ENCODE results near the gene TMC1.

Gene TMC1

GRCh38 chr9:72772661-72773060 is 251.3 kb downstream of the TMC1 start:
- H3K36me3 ChIP-seq (ENCODE audit: control insufficient read depth, insufficient read depth, low read length, severe bottlenecking), result no peaks in the 10 kb centered on the region
- no peak overlapping the region for H3K9ac ChIP-seq (ENCODE audit: low read length)
- DNase-seq (ENCODE audit: low read depth), result peak; percentile 26
- no peak overlapping the region for H3K4me3 ChIP-seq (ENCODE audit: low read length)
- H3K27me3 ChIP-seq (replicated peaks; ENCODE audit: control insufficient read depth, insufficient read depth, low read length), result no peaks in the 10 kb centered on the region
- H3K4me1 ChIP-seq (ENCODE audit: control insufficient read depth, insufficient read depth, low read length), result peaks cover under 1% of the 10 kb centered on the region
- no peaks in the 10 kb centered on the region for H3K9me3 ChIP-seq (ENCODE audit: control insufficient read depth, low read length)

DNA sequence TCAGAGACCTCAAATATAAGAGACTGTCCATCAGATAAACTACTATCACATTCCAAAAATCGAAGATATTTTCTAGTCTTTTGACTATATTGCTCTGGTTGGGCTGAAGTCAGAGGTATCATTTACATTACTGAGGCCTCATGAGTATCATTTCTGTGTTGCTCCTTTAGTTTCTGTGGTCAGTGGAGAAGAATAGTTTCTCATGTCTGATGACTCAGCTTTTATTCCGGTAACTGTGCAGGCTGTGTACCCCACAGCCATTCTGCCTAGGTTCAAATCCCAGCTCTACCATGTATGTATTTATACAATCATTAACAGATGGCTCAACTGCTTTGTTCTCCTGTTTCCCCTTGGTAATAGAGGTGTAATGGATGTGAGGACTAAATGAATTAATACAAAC is 252.2 kb downstream of the TMC1 start:
- Histone ChIP-seq H3K9me3 (ENCODE audit: control insufficient read depth, low read length) (no peaks in the 10 kb centered on the region), H3K4me3 (ENCODE audit: low read length) (no peak overlapping the region), H3K27me3 (replicated peaks; ENCODE audit: control insufficient read depth, insufficient read depth, low read length) (no peaks in the 10 kb centered on the region), H3K9ac (ENCODE audit: low read length) (no peak overlapping the region), H3K36me3 (ENCODE audit: control insufficient read depth, insufficient read depth, low read length, severe bottlenecking) (no peaks in the 10 kb centered on the region), H3K4me1 (ENCODE audit: control insufficient read depth, insufficient read depth, low read length) (no peaks in the 10 kb centered on the region)
- peak; percentile 40 for DNase-seq (ENCODE audit: low read depth)

DNA sequence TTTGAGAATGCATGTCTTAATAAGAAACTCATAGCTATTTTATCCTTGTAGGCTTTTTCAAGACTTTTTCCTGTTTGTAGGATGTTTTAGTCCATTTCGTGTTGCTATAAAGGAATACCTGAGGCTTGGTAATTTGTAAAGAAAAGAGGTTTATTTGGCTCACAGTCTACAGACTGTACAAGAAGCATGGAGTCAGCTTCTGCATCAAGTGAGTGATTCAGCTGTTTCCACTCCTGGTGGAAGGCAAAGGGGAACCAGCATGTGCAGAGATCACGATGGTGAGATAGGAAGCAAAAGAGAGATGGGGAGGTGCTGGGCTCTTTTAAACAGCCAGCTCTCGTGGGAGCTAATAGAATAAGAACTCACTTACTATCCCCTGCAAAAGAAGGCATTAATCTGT is 254.2 kb downstream of the TMC1 start:
- no peaks in the 10 kb centered on the region for H3K36me3 ChIP-seq (ENCODE audit: control insufficient read depth, insufficient read depth, low read length, severe bottlenecking)
- no peaks in the 10 kb centered on the region for H3K4me1 ChIP-seq (ENCODE audit: control insufficient read depth, insufficient read depth, low read length)
- H3K27me3 ChIP-seq (replicated peaks; ENCODE audit: control insufficient read depth, insufficient read depth, low read length), result no peaks in the 10 kb centered on the region
- H3K9ac ChIP-seq (ENCODE audit: low read length), result no peak overlapping the region
- no peak overlapping the region for H3K4me3 ChIP-seq (ENCODE audit: low read length)
- H3K9me3 ChIP-seq (ENCODE audit: control insufficient read depth, low read length), result no peaks in the 10 kb centered on the region
- no peak for DNase-seq (ENCODE audit: low read depth)

- DNase-seq (ENCODE audit: low read depth), result peak; percentile 36
- Histone ChIP-seq H3K36me3 (ENCODE audit: control insufficient read depth, insufficient read depth, low read length, severe bottlenecking) (no peaks in the 10 kb centered on the region), H3K27me3 (replicated peaks; ENCODE audit: control insufficient read depth, insufficient read depth, low read length) (no peaks in the 10 kb centered on the region), H3K4me1 (ENCODE audit: control insufficient read depth, insufficient read depth, low read length) (no peaks in the 10 kb centered on the region), H3K9ac (ENCODE audit: low read length) (no peak overlapping the region), H3K4me3 (ENCODE audit: low read length) (no peak overlapping the region), H3K9me3 (ENCODE audit: control insufficient read depth, low read length) (no peaks in the 10 kb centered on the region)
Measured at GRCh38 chr9:72779614-72780013, 258.2 kb downstream of the TMC1 start.

GRCh38 chr9:72786948-72787347 is 265.5 kb downstream of the TMC1 start:
- Histone ChIP-seq H3K9me3 (ENCODE audit: control insufficient read depth, low read length) (no peaks in the 10 kb centered on the region), H3K9ac (ENCODE audit: low read length) (no peak overlapping the region), H3K4me1 (ENCODE audit: control insufficient read depth, insufficient read depth, low read length) (peaks cover 5% of the 10 kb centered on the region), H3K27me3 (replicated peaks; ENCODE audit: control insufficient read depth, insufficient read depth, low read length) (no peaks in the 10 kb centered on the region), H3K36me3 (ENCODE audit: control insufficient read depth, insufficient read depth, low read length, severe bottlenecking) (no peaks in the 10 kb centered on the region), H3K4me3 (ENCODE audit: low read length) (no peak overlapping the region)
- no peak for DNase-seq (ENCODE audit: low read depth)

GRCh38 chr9:72788966-72789735 is 267.7 kb downstream of the TMC1 start:
- no peak overlapping the region for H3K4me3 ChIP-seq (ENCODE audit: low read length)
- H3K9ac ChIP-seq (ENCODE audit: low read length), result no peak overlapping the region
- no peaks in the 10 kb centered on the region for H3K27me3 ChIP-seq (replicated peaks; ENCODE audit: control insufficient read depth, insufficient read depth, low read length)
- DNase-seq (ENCODE audit: low read depth), result peak; percentile 23
- no peaks in the 10 kb centered on the region for H3K9me3 ChIP-seq (ENCODE audit: control insufficient read depth, low read length)
- H3K36me3 ChIP-seq (ENCODE audit: control insufficient read depth, insufficient read depth, low read length, severe bottlenecking), result no peaks in the 10 kb centered on the region
- peaks cover 5% of the 10 kb centered on the region for H3K4me1 ChIP-seq (ENCODE audit: control insufficient read depth, insufficient read depth, low read length)

DNA sequence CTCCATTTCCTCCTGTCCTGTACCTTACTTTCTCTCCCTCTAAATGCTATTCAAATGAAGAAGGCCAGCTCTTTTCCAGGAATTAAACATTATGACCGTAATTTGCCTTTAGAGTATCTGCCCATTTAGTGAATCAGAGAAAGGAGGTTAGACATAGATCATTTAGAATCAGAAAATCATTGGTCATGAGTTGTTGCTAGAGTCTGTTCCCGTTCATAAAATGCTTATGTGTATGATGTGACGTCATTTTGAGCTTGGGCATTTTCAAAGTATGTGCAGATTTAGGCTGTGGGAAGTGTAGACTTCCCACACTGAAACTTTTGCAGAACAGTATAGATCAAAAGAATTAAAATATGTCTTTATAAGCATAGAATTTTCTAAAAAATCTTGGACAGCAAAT is 268.5 kb downstream of the TMC1 start:
- peaks cover 5% of the 10 kb centered on the region for H3K4me1 ChIP-seq (ENCODE audit: control insufficient read depth, insufficient read depth, low read length)
- H3K9me3 ChIP-seq (ENCODE audit: control insufficient read depth, low read length), result no peaks in the 10 kb centered on the region
- DNase-seq (ENCODE audit: low read depth), result no peak
- no peaks in the 10 kb centered on the region for H3K27me3 ChIP-seq (replicated peaks; ENCODE audit: control insufficient read depth, insufficient read depth, low read length)
- no peak overlapping the region for H3K9ac ChIP-seq (ENCODE audit: low read length)
- no peaks in the 10 kb centered on the region for H3K36me3 ChIP-seq (ENCODE audit: control insufficient read depth, insufficient read depth, low read length, severe bottlenecking)
- H3K4me3 ChIP-seq (ENCODE audit: low read length), result no peak overlapping the region

GRCh38 chr9:72790989-72791388 is 269.6 kb downstream of the TMC1 start:
- Histone ChIP-seq H3K9ac (ENCODE audit: low read length) (no peak overlapping the region), H3K27me3 (replicated peaks; ENCODE audit: control insufficient read depth, insufficient read depth, low read length) (no peaks in the 10 kb centered on the region), H3K4me1 (ENCODE audit: control insufficient read depth, insufficient read depth, low read length) (peaks cover 5% of the 10 kb centered on the region), H3K4me3 (ENCODE audit: low read length) (no peak overlapping the region), H3K9me3 (ENCODE audit: control insufficient read depth, low read length) (peaks cover 6% of the 10 kb centered on the region), H3K36me3 (ENCODE audit: control insufficient read depth, insufficient read depth, low read length, severe bottlenecking) (no peaks in the 10 kb centered on the region)
- no peak for DNase-seq (ENCODE audit: low read depth)

DNA sequence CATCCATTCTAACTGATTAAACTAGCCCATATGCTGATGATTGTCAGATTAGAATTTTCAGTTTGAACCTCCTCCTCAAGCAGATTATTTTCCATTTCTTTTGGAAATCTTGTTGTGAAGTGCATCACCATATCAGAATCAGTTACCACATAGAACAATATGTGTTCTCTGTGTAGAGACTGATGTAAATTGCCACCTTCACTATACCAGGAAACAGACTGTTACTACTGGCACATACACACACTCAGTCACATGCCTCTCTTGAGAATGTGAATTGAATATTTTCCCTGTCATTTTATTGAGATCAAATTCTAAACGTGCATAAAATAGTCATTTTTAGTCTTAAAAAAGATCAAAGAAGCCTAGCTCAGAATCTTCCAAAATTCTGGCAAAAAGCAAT is 270.0 kb downstream of the TMC1 start:
- Histone ChIP-seq H3K4me1 (ENCODE audit: control insufficient read depth, insufficient read depth, low read length) (peaks cover 5% of the 10 kb centered on the region), H3K4me3 (ENCODE audit: low read length) (no peak overlapping the region), H3K9ac (ENCODE audit: low read length) (no peak overlapping the region), H3K36me3 (ENCODE audit: control insufficient read depth, insufficient read depth, low read length, severe bottlenecking) (no peaks in the 10 kb centered on the region), H3K9me3 (ENCODE audit: control insufficient read depth, low read length) (peaks cover 6% of the 10 kb centered on the region), H3K27me3 (replicated peaks; ENCODE audit: control insufficient read depth, insufficient read depth, low read length) (no peaks in the 10 kb centered on the region)
- no peak for DNase-seq (ENCODE audit: low read depth)

DNA sequence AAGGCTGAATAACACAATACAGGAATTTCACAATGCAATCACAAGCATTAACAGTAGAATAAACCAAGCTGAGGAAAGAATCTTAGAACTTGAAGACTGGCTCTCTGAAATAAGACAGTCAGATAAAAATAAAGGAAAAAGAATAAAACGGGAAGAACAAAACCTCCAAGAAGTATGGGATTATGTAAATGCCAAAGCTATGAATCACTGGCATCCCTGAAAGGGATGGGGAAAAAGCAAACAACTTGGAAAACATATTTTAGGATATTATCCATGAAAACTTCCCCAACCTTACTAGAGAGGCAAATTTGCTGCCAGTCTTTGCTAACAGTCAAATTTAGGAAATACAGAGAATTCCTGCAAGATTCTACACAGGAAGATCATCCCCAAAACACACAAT is 273.5 kb downstream of the TMC1 start:
- Histone ChIP-seq H3K9me3 (ENCODE audit: control insufficient read depth, low read length) (peaks cover 10% of the 10 kb centered on the region), H3K4me3 (ENCODE audit: low read length) (no peak overlapping the region), H3K27me3 (replicated peaks; ENCODE audit: control insufficient read depth, insufficient read depth, low read length) (no peaks in the 10 kb centered on the region), H3K36me3 (ENCODE audit: control insufficient read depth, insufficient read depth, low read length, severe bottlenecking) (no peaks in the 10 kb centered on the region), H3K4me1 (ENCODE audit: control insufficient read depth, insufficient read depth, low read length) (no peaks in the 10 kb centered on the region), H3K9ac (ENCODE audit: low read length) (no peak overlapping the region)
- no peak for DNase-seq (ENCODE audit: low read depth)

DNA sequence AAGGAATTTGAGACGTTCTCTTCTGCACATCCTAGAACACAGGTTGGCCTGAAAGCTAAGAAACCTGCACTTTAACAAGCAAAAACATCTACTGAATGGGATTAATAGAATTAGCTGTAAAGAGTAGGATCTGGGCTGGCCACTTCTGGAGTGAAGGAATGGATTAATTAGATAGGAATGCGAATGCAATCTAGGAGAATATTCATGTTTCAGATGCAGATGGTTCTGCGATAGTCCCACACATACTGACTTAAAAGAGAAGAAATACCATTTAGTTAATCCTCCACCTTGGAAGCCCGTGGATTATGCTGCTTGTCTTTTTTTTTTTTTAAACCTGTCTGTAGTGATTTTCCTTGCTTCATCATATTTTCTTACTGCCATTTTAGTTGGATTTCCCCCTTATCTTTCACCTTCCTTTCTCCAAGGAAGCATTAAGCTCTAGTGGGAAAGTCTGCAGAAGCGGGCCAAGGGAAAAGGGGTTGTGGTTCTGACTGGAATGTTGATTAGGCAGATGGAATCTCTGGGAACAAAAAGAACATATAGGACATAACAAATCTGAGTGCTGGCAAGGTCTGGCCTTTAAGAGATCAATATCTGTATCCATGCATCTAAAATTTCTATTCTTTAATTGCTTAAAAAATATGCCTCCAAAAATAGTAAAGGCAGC is 279.1 kb downstream of the TMC1 start:
- Histone ChIP-seq H3K4me3 (ENCODE audit: low read length) (no peak overlapping the region), H3K9ac (ENCODE audit: low read length) (no peak overlapping the region), H3K36me3 (ENCODE audit: control insufficient read depth, insufficient read depth, low read length, severe bottlenecking) (no peaks in the 10 kb centered on the region), H3K9me3 (ENCODE audit: control insufficient read depth, low read length) (peaks cover 9% of the 10 kb centered on the region), H3K27me3 (replicated peaks; ENCODE audit: control insufficient read depth, insufficient read depth, low read length) (no peaks in the 10 kb centered on the region), H3K4me1 (ENCODE audit: control insufficient read depth, insufficient read depth, low read length) (no peaks in the 10 kb centered on the region)
- DNase-seq (ENCODE audit: low read depth), result no peak
